Calu3 (cell line): ENCODE measurements around the gene STN1. TPM values are rescaled to one million over a fixed set of nuclear protein-coding genes. Genes with fewer than 3 reads are reported as not detected.

Experiments
- BruUV-seq: library from RNA; stranded (reverse); fragments of 400-500 nt; replicated peaks from 2 replicates; lab custom pipeline; 2021; lab: Mats Ljungman, UMichigan
- CTCF ChIA-PET: fragments of 300-600 bp; sonication (Branson Sonifier 250); formaldehyde crosslinking; loops from one replicate; lab custom pipeline; 2022; ENCODE audit warnings: antibody characterized with exemption; lab: Charles Lee
- DNase-seq: peaks from one replicate; pipeline ENCODE4 v3.0.0; 2022
- H3K27ac Mint-ChIP-seq: one replicate; pipeline ENCODE4 v1.8.0; 2022; ENCODE audit warnings: mixed read lengths; ENCODE audit not compliant: unreplicated experiment
- H3K27me3 Mint-ChIP-seq: one replicate; pipeline ENCODE4 v1.8.0; 2022; ENCODE audit warnings: mixed read lengths; ENCODE audit not compliant: unreplicated experiment
- H3K36me3 Mint-ChIP-seq: one replicate; pipeline ENCODE4 v1.8.0; 2022; ENCODE audit warnings: mild to moderate bottlenecking, moderate library complexity, mixed read lengths; ENCODE audit not compliant: insufficient read depth, unreplicated experiment
- H3K4me1 Mint-ChIP-seq: one replicate; pipeline ENCODE4 v1.8.0; 2022; ENCODE audit warnings: mild to moderate bottlenecking, low read depth, mixed read lengths; ENCODE audit not compliant: unreplicated experiment
- H3K4me3 Mint-ChIP-seq: one replicate; pipeline ENCODE4 v1.8.0; 2022; ENCODE audit warnings: mild to moderate bottlenecking, low read depth, moderate library complexity, mixed read lengths; ENCODE audit not compliant: unreplicated experiment
- H3K9me3 Mint-ChIP-seq: one replicate; pipeline ENCODE4 v1.8.0; 2022; ENCODE audit warnings: low read depth, mixed read lengths; ENCODE audit not compliant: unreplicated experiment
- CTCF ChIP-seq: fragments of 200-600 bp; IDR thresholded peaks from one replicate; pipeline ENCODE4 v1.8.0; 2022; ENCODE audit warnings: antibody characterized with exemption; ENCODE audit not compliant: unreplicated experiment
- intact Hi-C: fragments of 100-400 bp; cut with micrococcal nuclease; formaldehyde crosslinking; loops from one replicate; pipeline ENCODE4 v1.10.0; 2022; ENCODE audit not compliant: unreplicated experiment
- total RNA-seq: library from RNA; stranded (reverse); gene quantifications from 2 replicates; pipeline ENCODE4 v1.2.3, GENCODE V29; 2022

The STN1 gene
- total RNA-seq, 1 experiment from 2014 or later, result 13.1 TPM

- H3K9me3 Mint-ChIP-seq, result no peaks in the 10 kb centered on the region
- TF ChIP-seq CTCF, result no peak
- H3K27ac Mint-ChIP-seq, result no peak overlapping the region
- intact Hi-C loops, result no loop called here
- H3K27me3 Mint-ChIP-seq, result no peaks in the 10 kb centered on the region
- peaks cover 7% of the 10 kb centered on the region for H3K4me1 Mint-ChIP-seq
- no TSS peak for BruUV-seq
- no peak overlapping the region for H3K4me3 Mint-ChIP-seq
- CTCF ChIA-PET, result no interaction called here
- H3K36me3 Mint-ChIP-seq, result peaks cover 13% of the 10 kb centered on the region
- peak; percentile 36 for DNase-seq
These were observed 3.8 kb upstream of the STN1 start for GRCh38 chr10:103921750-103922195.

GRCh38 chr10:103921248-103921647 is 3.3 kb upstream of the STN1 start:
- no peak overlapping the region for H3K27ac Mint-ChIP-seq
- no peak overlapping the region for H3K4me3 Mint-ChIP-seq
- H3K4me1 Mint-ChIP-seq, result peaks cover 7% of the 10 kb centered on the region
- no peak for DNase-seq
- no peak for TF ChIP-seq CTCF
- CTCF ChIA-PET, result no interaction called here
- no peaks in the 10 kb centered on the region for H3K9me3 Mint-ChIP-seq
- peaks cover 13% of the 10 kb centered on the region for H3K36me3 Mint-ChIP-seq
- no TSS peak for BruUV-seq
- no peaks in the 10 kb centered on the region for H3K27me3 Mint-ChIP-seq
- intact Hi-C loops, result no loop called here

GRCh38 chr10:103919648-103920025 is 1.7 kb upstream of the STN1 start:
- Mint-ChIP-seq H3K36me3 (peaks cover 13% of the 10 kb centered on the region), H3K9me3 (no peaks in the 10 kb centered on the region), H3K4me3 (no peak overlapping the region), H3K27me3 (no peaks in the 10 kb centered on the region), H3K27ac (no peak overlapping the region), H3K4me1 (peaks cover 7% of the 10 kb centered on the region)
- TF ChIP-seq CTCF, result no peak
- DNase-seq, result no peak
- CTCF ChIA-PET, result no interaction called here
- BruUV-seq, result no TSS peak
- intact Hi-C loops, result no loop called here

- no peaks in the 10 kb centered on the region for H3K9me3 Mint-ChIP-seq
- H3K27me3 Mint-ChIP-seq, result no peaks in the 10 kb centered on the region
- peaks cover 7% of the 10 kb centered on the region for H3K4me1 Mint-ChIP-seq
- intact Hi-C loops, result loop anchor here (2.0 kb wide), 1 partner anchor 51 kb away; no protein-coding TSS in a partner anchor
- peak overlapping the region; percentile 86 for H3K27ac Mint-ChIP-seq
- TF ChIP-seq CTCF, result no peak
- BruUV-seq, result TSS peak; percentile 57
- H3K36me3 Mint-ChIP-seq, result peaks cover 13% of the 10 kb centered on the region
- peak overlapping the region; percentile 84 for H3K4me3 Mint-ChIP-seq
- DNase-seq, result peak; percentile 29
- CTCF ChIA-PET, result interaction anchor here (0.6 to 0.8 kb wide), 3 partner anchors 12 to 203 kb away, joined by 4 to 6 read pairs (median 6); no protein-coding TSS in a partner anchor
These were observed 507 bp downstream of the STN1 start for GRCh38 chr10:103917302-103918052.
